IPS-18c (cell line): ENCODE results near the gene PCDH11Y.
"Not testable (repeated sequence)": the region's sequence is repeated elsewhere in the genome, so short reads cannot be mapped to it uniquely, and the experiment has no call there.

Experiments used
- H3K4me3 ChIP-seq: 2 replicates; pipeline ENCODE4 v1.7.0; 2013; ENCODE audit warnings: low read depth, mild to moderate bottlenecking, low read length, moderate library complexity; ENCODE audit not compliant: insufficient read depth
- H3K9me3 ChIP-seq: one replicate; pipeline ENCODE4 v1.6.1; 2013; ENCODE audit warnings: mild to moderate bottlenecking, low read length, moderate library complexity; ENCODE audit not compliant: control insufficient read depth, insufficient read depth

The PCDH11Y gene

GRCh38 chrY:5000057-5000456 lies at the start of gene PCDH11Y:
Gene PCDH11Y (plus strand): TSS chrY:5000296. CDS start chrY:5057100, 56,804 bp downstream.
- not testable (repeated sequence) for H3K9me3 ChIP-seq, H3K4me3 ChIP-seq

- H3K9me3 ChIP-seq, H3K4me3 ChIP-seq: not testable (repeated sequence)
These were observed 32.2 kb upstream of the PCDH11Y start for GRCh38 chrY:4967894-4968293.

- not testable (repeated sequence) for H3K9me3 ChIP-seq, H3K4me3 ChIP-seq
These were observed 8.2 kb upstream of the PCDH11Y start for GRCh38 chrY:4991743-4992400.

GRCh38 chrY:4994892-4995291 lies 5.2 kb upstream of the PCDH11Y start:
- not testable (repeated sequence) for H3K4me3 ChIP-seq, H3K9me3 ChIP-seq

GRCh38 chrY:5002476-5003184 lies 2.5 kb downstream of the PCDH11Y start:
- H3K4me3 ChIP-seq, H3K9me3 ChIP-seq: not testable (repeated sequence)

- not testable (repeated sequence) for H3K9me3 ChIP-seq, H3K4me3 ChIP-seq
These were observed 39.0 kb downstream of the PCDH11Y start for GRCh38 chrY:5038972-5039523.

- H3K9me3 ChIP-seq, H3K4me3 ChIP-seq: not testable (repeated sequence)
These were observed 82.9 kb downstream of the PCDH11Y start for GRCh38 chrY:5083017-5083416.

GRCh38 chrY:5182998-5183397 lies 182.9 kb downstream of the PCDH11Y start:
- H3K9me3 ChIP-seq, H3K4me3 ChIP-seq: not testable (repeated sequence)

GRCh38 chrY:5215116-5215515 lies 215.0 kb downstream of the PCDH11Y start:
- not testable (repeated sequence) for H3K4me3 ChIP-seq, H3K9me3 ChIP-seq

- not testable (repeated sequence) for H3K4me3 ChIP-seq, H3K9me3 ChIP-seq
These were observed 324.8 kb downstream of the PCDH11Y start for GRCh38 chrY:5324931-5325330.

GRCh38 chrY:5342220-5342619 lies 342.1 kb downstream of the PCDH11Y start:
- not testable (repeated sequence) for H3K9me3 ChIP-seq, H3K4me3 ChIP-seq

- not testable (repeated sequence) for H3K9me3 ChIP-seq, H3K4me3 ChIP-seq
These were observed 543.6 kb downstream of the PCDH11Y start for GRCh38 chrY:5543705-5544104.

GRCh38 chrY:5638589-5638988 lies 638.5 kb downstream of the PCDH11Y start:
- not testable (repeated sequence) for H3K4me3 ChIP-seq, H3K9me3 ChIP-seq

GRCh38 chrY:5679265-5679664 lies 679.2 kb downstream of the PCDH11Y start:
- not testable (repeated sequence) for H3K9me3 ChIP-seq, H3K4me3 ChIP-seq

- not testable (repeated sequence) for H3K4me3 ChIP-seq, H3K9me3 ChIP-seq
These were observed 708.6 kb downstream of the PCDH11Y start for GRCh38 chrY:5708727-5709126.

- H3K4me3 ChIP-seq: not testable (repeated sequence)
These were observed 709.8 kb downstream of the PCDH11Y start for GRCh38 chrY:5709788-5710381.

GRCh38 chrY:5761403-5761802 lies 761.3 kb downstream of the PCDH11Y start:
- H3K4me3 ChIP-seq, H3K9me3 ChIP-seq: not testable (repeated sequence)

More at GRCh38 chrY:5709788-5710381, 709.8 kb downstream of the PCDH11Y start:
- H3K9me3 ChIP-seq: not testable (repeated sequence)

- not testable (repeated sequence) for H3K4me3 ChIP-seq, H3K9me3 ChIP-seq
These were observed 776.4 kb downstream of the PCDH11Y start for GRCh38 chrY:5776485-5776884.
